ENCODE data around the gene HMX1. TPM values are rescaled to one million over a fixed set of nuclear protein-coding genes. Genes with fewer than 3 reads are reported as not detected.

The HMX1 gene
- not detected for polyA plus RNA-seq (2013, experiment 1 of 2; ENCODE audit: insufficient read length)
- not detected for polyA plus RNA-seq (2013, experiment 2 of 2; ENCODE audit: insufficient read length)

DNA sequence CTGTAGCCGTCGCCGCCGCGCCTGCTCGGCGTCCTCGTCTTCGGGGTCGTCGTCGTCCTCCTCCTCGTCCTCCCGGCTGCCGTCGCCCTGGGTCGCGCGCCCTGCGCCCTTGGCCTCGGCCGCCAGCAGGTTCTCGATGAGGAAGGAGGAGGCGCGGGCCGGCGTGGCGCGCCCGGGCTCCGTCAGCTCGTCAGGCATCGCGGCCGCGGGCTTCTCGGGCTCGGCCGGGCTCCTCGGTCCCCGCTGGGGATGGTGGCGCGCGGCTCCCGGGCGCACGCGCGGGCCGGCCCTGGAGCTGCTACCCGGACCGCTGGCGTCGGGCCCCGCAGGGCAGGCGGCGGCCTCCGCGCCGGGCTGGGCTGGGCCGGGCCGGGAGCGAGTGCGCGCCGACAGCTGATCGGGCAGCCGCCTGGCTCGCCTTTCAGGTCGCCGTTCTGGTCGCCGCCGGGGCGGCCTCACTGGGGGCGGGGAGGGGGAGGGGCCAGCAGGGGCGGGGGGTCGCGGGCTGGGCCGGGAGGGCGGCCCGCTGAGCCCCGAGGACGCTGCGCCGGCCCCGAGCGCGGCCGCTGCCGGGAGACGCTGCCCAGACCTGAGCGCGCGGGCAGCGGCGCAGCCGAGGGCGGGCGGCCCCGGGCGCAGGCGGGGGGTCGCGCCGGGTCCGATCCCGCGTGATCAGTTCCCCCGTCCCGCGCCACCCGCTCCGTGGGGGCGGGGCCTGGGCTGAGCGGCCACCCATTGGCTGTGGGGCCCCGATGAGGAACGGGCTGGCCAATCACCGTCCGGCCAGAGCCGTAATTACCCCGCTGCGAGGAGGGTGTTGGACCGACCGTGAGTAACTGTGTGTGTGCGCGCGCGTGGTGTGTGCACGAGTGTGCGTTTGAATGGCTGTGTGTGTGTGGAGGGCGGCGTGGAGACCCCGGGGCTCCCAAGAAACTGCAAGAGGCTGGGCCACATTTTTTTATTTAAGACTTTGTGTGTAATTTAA lies at the start of gene HMX1:
Gene HMX1 (minus strand): TSS at position 423 of the 985 bp plus-strand sequence. CDS start 225 bp downstream, at position 198.
- DNase-seq: no peak

DNA sequence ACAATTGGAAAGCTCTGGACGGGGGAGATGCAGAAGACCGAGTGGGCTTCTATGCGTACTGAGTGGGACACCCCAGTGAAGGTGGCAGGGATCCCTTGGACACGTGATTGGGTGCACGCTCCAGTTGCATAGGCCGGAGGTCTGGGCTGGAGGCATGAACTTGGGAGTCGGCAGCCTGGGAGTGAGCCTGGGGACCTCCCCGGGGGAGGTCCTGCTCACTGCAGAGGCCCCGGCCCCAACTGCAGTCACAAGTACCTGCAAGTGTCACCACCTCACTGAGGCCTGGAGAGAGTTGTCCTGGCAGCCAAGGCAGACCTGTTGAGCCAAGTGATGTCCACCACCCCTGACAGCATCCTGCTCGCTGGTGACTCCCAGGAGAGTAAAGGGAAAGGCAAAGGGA lies 49.3 kb upstream of the HMX1 start:
- DNase-seq: no peak

DNA sequence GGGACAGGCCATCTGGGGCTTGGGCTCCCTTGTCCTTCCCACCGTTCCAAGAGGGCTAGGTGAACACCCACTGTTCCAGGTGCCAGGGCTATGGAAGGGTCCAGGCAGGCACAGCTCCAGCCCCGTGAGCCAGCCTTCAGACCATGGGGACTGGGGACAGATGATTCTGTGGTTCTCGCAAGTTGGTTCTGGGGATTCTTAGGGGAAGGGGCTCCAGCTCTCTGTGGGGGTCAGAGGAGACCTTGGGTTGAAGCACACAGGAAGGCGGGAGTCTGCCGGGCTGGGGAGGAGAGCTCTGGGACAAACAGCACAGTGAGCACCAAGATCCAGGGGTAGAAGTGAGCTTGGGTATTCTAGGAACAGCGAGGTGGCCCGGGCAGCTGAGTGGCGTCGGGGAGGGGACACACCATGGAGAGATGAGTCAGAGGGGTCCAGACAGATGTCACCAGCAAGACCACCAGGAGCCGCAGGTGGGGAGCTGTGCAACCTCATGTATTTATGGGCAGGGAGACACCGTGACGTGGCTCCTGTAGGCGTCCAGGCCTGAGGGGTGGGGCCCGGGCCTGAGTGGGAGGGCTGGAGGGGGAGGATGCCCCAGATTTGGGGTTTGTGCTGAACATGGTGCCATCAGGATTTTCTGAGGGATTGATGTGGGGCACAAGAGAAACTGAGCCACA lies 48.8 kb upstream of the HMX1 start:
- no peak for DNase-seq

DNA sequence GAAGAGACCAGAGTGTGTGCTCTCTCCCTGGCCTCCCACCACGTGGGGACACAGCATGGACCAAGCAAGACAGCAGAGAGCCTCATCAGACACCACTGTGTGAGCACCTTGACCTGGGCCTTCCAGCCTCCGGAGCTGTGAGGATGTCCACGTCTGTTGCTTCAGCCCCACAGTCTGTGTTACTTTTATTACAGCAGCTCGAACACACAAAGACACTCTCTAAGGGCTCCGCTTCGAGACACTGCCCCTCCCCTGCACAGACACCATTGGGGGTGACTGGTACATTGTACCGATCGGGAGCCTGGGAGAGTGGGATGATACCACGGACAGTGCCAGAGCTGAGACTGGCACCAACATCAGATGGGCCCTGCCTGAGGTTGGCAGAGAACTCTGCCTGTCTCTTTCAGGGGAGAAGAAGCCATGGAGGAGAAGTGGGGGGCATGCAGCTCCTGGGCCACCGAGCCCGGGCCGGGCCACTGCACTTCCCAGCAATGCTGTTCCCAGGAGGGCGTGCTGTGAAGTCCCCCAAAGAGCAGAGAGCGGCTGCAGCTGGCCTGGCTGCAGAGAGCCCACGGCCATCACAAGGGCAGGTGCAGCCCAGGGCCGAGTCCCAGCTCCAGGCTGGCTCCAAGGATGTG lies 48.1 kb upstream of the HMX1 start:
- DNase-seq: no peak

DNA sequence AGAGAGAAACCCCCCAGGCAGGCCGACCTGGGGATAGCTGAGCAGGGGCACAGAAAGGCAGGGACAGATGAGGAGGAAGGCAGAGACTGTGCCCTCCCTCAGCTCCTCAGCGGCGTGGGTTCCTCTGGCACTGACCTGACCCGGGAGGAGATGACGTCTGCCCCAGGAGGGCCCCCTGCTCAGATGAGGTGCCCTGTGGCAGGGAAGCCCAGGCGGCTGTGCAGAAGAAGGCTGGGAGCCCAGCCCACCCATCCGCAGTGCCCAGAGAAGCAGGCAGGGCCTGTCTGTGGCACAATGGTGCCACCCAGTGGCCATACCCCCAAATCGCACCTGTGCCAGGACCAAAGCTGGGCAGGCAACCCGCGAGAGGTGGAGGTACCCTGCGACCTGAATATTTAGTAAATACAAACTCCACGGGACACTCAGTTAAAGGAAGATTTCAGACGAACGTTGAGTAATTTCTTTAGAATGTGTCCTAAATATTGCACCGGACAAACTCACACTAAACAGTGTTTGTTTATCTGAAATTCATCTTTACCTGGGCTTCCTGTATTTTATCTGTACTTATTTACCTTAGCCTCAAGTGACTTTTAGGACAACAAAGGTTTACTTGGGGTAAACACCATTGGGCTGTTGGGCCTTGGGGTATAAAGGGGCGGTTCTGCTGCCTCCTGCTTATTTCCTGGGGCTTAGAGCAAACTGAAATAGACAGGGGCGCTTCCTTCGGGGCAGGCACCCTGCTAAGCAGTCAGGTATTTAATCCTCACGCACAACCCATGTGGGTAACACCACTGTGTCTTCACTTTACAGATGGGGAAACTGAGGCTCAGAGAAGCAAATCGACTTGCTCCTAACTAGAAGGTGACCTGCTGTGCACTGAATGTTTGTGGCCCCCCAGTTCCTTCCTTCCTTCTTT lies 46.5 kb upstream of the HMX1 start:
- DNase-seq: peak; percentile 38

DNA sequence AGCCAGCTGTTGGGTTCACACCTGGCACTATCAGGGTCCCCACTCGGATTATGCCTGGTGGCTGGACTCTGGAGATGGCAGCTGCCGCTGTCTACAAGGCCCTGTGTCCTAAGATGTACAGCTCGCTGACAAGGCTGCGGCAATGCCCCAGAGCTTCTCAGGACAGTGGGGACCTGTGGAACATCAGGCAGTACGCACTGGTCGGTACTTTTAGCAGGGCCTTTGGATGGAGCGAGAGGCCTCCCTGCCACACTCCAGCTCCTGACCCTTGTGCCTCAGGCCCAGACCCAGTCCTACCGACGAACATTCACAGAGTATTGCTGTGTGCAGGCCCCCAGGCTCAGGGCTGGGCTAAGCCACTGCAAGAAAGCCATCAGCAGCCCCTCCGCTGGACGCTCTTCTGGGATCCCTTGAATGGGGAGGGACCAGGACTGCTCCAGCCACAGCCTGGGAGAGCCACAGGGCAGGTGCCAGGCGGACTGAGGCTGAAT lies 45.7 kb upstream of the HMX1 start:
- DNase-seq: no peak

DNA sequence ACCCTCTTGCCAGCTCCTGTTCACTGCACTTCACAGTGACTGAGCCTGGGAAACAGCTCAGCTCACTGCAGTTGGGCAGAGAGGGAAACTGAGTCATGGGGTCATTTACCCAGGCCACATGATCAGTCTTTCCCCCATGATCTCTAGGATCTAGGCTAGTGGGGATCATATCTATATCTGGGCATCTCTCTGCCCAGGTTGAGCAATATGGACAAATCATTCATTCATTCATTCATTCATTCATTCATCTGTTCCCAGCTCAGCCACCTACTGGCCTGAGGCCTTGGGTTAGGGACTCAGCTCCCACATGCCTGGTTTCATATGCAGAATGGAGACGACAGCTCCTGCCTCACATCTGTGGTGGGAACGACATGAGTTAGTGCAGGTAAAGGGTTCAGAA lies 45.3 kb upstream of the HMX1 start:
- no peak for DNase-seq

DNA sequence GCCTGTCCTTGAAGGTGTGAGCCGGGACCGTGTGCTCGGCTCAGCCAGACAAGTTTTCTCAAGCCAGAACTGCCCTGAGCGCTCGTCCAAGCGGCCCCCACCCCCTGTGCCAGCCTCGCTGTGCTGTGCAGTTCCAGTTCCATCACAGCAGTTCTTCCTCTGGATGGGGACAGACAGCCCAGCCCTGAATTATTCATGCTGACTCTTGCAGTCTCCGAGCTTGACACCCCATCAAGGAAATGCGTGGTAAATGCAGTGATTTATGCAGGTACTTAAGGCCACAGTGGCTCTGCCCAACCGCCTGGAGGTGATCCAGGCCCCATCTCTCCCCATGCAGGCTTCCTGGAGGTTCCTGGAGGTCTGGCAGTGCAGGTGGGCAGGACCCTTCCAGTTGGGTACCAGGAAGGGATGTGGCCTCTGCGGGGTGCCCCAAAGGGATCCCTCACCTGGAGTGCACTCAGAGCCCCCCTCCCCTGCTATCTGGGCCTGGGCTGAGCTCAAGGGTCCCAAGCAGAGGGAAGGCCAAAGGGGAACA lies 44.8 kb upstream of the HMX1 start:
- no peak for DNase-seq

DNA sequence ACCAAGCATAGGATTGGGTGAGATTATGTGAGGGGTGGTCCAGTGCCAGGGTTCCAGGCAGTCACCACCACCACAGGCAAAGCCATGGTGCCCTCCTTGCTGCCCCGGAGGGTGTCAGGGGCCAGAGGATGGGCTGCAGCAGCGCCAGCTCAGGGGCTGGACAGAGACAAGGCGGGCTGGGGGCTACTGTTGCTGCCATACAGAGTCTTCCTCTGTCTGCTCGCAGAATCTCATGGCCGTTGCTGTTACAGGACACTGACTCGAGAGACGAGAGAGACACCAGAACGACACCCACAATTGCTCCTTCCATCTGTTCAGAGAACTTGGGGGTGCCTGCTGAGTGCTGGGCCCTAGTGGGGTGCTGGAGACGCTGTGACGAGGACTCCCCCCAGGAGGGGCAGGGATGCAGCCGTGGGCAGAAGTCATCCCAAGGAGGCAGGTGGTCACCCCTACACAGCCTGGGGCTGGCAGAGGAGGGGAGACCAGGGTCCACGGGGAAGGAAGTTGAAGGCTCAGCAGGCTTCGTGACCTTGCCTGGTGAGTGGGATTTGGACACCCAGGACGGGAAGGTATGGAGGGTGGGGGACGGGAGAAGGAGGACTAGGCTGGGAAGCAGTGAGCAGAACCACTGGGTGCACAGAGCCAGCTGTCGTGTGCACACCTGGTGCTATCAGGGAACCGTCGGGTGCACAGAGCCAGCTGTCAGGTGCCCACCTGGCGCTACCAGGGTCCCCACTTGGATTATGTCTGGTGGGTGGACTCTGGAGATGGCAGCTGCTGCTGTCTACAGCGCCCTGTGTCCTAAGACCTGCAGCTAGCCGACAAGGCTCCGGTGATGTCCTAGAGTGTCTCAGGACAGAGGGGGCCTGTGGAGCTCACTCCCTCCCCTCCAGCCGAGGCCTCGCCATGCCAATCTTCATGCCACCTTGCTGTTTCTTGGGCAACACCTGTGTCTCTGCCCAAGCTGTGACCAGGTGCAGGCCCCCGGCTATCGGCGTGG lies 43.9 kb upstream of the HMX1 start:
- DNase-seq: no peak

DNA sequence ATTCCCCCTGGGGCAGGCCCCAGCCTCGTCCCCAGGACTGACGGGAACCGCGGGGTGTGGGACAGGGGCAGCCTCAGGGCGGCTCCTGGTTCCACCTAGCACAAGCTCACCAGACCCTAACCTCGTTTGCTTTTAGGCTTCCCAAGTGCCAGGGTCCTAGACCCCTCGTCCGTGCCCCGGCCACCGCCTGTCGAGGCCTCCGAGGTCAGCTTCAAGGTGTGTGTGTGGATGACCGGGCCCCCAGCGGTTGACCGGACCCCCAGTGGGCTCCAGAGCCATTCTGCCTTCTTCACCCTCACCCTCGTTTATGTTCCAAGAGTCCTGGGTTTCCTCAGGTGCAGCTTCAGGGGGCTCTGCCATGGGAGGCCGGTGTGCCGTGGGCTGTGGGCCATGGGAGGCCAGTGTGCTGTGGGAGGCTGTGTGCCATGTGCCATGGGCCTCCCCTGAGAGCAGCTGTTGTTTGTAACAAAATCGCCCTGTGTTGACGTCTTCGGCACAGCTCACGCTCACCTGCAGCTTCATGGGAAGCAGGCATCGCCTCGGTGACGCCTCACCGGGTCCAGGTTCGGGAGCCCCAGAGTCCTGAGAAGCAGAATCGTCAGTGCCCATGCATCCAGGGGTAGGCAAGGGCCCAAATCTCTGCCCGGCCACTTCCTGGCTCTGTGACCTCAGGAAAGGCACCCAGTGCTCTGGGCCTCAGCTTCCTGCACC lies 43.0 kb upstream of the HMX1 start:
- DNase-seq: no peak

DNA sequence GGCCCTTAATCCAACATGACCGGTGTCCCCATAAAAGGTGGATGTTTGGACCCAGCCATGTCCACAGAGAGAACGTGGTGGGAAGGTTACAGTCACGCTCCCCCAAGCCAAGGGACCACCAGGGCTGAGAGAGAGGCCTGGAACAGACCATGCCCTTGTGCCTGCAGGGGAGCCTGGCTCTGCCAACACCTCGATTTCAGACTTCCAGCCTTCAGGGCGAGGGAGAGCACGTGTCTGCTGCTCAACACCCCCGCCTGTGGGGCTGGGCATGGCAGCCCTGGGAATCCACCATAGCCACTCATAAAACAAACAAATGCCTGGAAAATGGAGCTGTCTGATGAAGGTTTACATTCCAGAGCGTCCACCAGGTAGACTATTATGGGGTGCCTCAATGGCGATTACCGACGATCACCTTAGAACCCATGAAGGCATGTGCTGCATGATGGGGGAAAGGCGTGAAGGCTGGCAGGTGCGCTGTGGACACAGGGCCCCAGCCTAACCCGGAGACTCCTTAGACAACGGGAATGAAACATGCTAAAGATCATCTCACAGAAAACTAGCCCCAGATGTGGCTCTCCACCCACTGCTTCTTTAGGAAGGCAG lies 42.3 kb upstream of the HMX1 start:
- no peak for DNase-seq

DNA sequence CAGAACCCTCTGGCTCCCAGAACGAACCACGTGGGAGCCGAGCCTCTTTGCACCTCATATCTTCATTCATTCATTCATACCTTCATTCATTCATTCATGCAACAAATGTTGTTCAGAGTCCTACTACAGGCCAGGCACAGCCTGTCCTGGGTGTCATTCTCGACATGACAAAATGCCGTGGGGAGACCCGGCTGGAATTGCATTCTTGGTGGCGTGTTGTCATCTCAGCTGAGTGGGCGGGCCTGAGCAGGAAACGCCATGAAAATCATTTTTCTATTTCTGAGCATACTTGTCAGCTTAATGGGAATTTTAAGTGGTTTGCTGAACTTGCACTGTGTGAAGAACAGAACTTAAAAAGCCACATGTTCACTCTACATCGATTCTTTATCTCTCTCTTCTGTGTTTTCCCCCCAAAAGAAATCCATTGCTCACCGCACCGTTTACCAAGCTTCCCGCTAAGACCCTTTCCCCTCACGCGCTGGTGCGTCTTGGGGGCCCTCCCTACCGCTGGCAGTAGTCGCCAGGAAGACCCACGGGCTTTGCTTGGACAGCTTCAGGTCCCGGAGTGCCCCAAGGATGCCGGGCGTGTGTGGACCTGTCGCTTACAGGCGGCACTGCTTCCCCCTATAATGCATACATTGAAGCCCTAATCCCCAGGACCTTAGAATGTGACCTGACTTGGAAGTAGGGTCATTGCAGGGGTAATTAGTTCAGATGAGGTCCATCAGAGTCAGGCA lies 41.6 kb upstream of the HMX1 start:
- DNase-seq: no peak

DNA sequence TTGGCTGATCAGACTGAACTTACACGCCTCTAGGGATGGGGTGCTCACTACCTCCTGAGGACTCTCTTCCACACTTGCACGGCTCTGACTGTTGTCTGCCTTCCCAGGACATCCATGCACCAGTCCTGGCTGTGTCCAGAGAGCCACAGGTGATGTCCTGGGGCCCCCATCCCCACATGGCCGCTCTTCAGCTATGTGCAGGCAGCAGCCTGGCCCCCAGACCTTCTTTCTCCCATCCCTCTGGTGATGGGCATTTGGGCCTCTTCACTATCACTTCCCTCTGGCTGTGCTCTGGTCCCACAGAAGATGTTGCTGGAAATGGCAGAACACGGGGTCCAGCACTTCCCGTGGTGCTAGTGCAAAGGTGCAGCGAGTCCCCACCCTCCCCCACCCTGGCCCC lies 40.9 kb upstream of the HMX1 start:
- DNase-seq: no peak

DNA sequence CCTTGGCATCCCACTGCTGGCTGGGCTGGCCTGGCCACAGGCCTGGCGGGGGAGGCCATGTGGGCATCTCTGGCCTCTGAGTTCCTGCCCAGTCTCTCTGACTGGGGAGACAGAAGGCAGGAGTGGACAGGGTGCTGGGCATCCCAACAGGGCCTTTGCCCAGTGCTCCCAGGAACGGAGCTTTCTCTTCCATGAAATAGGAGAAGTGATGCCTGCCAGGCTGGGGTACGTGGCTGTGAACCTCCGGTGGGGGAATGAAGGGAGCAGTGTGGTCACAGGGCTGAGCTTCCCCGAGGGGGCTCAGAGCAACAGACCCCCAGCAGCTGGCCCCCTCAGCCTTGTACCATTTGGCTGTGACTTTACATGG lies 40.4 kb upstream of the HMX1 start:
- no peak for DNase-seq

DNA sequence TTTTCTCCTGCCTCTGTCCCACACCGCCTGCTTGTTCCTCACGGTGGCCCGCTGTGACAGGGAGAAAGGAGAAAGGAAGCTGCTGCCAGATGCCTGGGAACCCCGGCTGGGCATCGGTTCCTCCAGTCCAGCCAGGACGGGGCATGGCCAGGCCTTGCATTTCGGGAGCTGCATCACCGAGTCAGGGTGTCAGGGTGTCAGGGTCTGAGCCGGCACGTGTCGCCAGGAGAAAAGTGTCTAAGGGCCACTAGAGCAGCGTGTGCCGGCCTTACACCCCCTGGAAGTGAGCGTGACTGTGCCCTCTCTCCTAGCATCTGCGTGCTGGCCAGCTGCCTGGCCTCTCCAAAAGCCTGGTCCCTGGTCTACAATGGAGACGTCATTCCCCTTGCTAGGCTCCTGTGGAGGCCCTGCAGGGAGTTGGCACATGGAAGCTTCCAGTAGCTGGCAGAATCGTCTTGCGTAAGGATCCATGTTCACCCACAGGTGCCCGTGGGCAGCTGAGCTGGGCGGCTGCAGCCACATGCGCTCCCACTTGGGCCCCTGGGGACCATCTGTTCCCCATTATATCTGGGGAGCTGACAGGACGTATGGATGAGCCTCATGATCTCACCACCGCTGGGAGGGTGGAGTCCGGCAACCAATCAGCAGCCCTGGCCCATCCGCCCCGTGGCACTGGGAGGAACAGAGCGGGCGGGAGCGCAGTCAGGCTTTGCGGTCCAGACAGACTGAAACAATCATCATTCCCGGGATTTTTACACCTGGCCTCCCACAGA lies 39.9 kb upstream of the HMX1 start:
- peak; percentile 57 for DNase-seq

DNA sequence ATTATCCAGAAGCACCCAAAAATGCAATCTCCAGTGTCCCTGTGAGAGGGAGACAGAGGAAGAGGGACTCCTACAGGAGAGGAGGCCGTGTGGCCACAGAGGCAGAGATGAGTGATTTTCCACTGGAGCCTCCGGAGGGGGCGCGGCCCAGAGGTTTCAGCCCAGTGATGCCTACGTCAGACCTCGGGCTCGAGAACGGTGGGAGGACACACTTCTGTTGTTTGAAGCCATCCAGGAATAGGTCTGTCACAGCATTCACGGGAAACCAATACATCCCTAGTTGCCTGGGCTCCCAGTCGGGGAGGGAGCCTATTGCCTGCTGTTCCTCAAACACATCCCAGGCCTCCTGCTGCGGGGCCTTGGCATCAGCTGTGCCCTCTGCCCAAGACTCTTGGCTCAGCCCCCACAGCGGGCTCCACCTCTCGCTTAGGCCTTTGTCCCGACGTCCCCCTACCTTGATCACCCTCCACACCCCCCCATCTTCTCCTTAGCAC lies 39.2 kb upstream of the HMX1 start:
- DNase-seq: no peak

DNA sequence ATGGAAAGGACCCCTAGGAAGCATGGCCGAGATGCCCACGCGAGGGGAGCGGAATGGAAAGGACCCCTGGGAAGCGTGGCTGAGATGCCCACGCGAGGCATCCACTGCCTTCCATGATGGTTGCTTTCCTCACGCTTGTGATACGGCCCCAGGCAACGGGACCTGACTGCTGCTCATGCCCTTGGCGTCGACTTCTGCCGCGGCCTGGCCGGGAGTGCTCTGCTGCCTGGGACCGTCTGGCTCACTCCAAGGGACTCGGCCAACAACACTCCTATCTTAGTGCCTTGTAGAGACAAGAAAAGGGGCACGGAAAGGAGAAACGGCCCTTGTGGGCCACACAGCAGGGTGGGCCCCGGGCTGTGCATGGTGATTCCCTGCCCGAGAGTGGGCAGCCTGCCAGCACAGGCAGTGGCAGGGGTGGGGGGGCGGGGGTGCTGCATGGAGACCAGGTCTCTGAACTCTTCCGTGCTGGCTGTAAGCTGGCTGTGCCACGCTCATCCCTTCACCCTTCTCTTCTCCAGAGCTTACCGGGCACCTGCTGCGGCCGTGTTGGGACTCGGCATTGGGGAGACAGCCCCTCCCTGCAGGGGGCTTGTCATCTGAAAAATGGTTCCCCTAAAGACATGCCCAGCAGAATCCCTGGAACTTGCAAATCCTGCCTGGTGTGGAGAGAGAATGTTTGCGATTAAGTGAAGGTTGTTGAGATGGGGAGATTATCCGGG lies 38.6 kb upstream of the HMX1 start:
- no peak for DNase-seq
